GM21786 (cell line): Measurements from ENCODE around the gene RNF144A.

Experiments used
- ATAC-seq: cut with Tn5 transposase; IDR thresholded peaks from one replicate; pipeline ENCODE4 v1.9.1; 2021; ENCODE audit not compliant: unreplicated experiment

The RNF144A gene

DNA sequence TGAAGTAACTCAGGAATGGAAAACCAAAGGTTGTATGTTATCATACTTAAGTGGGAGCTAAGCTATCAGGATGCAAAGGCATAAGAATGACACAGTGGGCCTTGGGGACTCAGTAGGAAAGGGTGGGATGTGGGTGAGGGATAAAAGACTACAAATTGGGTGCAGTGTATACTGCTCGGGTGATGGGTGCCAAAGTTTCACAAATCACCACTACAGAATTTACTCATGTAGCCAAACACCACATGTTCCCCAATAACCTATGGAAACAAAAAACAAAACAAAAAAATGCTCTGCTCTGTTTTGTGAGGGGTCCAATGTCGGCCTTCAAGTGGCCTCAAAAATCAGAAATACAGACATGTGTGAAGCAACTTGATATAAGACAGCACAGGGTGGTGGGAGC, 8.9 kb upstream of the RNF144A start:
- no peak for ATAC-seq

DNA sequence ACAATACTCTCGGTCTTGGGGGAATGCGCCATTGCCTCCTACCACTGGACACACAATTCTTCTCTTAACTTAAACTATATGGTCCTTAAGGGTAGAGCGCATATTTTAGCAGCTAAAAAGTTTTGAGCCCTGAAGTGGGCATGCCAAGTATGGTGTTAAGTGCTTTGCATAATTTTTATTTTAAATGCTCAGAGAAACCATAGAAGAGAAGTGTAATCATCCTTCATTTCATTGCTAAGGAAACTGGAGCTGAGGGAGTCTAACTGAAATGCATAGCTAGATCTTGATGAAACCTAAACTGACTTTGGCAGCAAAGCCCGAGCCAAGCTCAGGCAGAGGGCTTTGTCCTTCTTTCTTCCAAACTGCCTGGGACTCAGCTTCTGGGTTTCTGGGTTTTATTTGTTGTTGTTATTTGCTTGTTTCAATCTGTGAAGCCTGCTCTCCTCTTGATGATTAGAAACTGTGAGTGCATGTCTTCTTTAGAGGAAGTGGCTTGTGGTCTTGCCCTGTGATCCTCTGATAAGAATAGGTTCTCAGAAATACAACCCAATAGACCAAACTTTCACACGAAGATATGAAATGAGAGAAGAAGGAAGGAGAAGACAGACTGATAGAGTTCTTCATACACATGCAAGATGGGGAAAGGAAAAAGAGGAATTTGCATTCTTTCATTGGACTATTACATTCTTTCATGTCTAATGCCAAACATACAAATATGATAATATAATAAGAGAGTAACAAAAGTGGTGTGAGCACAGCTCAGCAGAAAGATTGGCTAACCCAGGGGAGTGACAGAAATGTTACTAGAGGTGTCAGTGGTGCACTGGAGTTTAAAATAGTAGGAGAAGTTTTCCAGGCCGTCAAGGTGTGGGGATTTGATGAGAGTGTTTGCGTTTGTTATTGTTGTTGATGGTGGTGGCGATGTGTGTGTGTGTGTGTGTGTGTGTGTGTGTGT, 7.5 kb upstream of the RNF144A start:
- peak; percentile 99 for ATAC-seq

DNA sequence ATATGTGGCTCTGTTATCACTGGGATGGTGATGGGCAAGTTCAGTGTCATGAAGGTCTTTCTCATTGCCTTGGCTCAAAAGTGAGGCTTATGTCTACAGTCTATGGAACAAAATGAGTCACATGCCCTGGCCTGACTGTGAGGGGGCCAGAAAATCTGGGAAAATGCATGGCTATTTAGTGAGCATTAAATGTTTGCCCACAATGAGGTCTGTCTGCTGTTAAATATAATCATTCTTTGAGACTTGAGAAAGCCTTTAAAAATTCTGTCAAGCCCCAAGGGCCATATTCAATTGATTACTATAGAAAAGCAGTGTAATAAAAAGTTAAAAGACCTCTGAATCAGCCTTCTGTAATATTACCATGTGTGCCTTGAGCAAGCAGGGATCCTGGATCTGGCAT, 5.5 kb upstream of the RNF144A start:
- no peak for ATAC-seq

DNA sequence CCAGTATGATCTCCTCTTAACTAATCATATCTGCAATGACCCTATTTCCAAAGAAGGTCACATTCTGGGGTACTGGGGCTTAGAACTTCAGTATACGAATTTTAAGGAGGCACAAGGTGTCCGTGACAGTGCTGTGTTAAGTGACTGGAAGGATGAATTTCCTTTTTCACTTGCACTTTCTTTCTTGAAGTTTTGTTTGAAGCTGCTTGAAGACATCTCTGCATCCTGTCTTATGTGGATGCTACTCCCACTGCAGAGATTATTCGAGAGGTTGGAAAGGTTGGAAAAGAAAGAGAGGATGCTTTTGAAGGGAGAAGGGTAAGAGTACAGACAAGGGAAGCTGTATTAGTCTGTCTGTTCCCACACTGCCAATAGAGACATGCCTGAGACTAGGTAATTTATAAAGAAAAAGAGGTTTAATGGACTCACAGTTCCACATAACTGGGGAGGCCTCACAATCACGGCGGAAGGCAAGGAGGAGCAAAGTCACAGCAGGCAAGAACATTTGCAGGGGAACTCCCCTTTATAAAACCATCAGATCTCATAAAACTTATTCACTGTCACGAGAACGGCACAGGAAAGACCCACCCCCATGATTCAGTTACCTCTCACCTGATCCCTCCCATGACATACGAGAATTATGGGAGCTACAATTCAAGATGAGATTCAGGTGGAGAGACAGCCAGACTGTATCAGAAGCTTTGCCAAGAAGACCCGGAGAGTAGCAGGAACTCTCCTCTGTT, 3.6 kb upstream of the RNF144A start:
- ATAC-seq, result no peak

DNA sequence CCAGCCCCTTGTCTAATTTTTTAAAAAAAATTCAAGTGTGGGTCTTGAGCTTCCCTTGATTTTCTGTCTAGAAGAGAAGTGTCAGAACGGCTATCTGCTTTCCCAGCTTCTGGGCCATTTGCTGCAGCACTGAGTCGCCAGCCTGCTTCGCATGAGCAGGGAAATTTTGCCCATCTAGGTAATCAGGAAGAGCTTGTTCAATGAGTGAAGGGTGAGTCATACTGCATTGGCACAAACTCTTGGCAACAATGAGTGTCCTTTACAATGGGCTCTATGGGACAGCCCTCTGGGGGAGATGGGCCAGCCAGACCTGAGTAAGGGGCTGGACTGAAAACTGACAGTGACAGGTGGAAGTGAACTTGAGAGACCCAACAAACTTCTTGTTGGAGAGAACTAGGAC, 2.4 kb upstream of the RNF144A start:
- ATAC-seq, result no peak

DNA sequence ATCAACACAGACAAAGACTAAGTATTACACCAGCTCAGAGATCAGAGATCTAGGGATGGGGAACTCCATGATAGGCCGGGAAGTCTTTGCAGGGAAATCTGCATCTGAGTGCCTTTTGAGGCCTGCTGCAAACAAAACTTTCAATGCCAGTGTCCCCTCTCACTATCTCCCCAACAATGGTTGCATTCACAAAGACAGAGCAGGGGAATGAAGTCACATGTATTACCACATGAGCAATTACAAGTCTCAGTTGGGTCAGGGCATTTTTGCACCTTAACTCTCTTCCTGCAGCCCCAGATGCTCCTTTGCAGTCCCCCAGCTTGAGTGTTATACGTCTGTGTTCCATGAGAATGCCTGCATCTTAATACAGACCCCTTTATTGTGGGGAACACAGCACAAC, 1.8 kb upstream of the RNF144A start:
- no peak for ATAC-seq

DNA sequence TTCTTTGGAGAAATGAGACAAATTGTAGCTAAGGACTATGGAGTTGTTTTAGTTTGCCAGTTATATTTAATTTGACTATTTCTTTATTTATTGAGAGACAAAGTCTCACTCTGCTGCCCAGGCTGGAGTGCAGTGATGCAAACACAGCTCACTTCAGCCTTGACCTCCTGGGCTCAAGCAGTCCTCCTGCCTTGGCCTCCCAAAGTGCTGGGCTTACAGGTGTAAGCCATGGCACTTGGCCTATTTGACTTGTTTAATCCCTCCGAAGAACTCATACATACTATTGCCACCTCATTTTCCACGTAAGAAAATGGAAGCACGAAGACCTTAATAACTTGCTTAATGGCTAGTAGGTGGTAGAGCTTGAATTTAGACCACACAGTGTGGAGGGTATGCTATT, 988 bp upstream of the RNF144A start:
- ATAC-seq, result no peak

DNA sequence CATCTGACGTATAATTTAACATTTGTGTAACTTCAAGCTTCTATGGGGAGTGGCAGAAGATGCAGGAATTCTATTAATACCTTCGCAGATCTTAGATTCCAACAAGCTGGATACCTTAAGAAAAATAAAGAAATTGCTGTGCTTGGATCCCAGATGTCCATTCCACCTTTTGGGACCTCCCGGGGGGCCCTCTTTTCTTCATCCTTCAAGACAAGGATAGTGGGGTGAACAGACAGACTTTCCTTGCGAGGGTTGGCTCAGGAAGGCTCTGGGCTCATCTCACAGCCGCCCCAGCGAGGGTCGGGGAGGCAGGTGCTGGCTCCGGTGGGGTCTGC, 509 bp upstream of the RNF144A start:
- ATAC-seq, result no peak

DNA sequence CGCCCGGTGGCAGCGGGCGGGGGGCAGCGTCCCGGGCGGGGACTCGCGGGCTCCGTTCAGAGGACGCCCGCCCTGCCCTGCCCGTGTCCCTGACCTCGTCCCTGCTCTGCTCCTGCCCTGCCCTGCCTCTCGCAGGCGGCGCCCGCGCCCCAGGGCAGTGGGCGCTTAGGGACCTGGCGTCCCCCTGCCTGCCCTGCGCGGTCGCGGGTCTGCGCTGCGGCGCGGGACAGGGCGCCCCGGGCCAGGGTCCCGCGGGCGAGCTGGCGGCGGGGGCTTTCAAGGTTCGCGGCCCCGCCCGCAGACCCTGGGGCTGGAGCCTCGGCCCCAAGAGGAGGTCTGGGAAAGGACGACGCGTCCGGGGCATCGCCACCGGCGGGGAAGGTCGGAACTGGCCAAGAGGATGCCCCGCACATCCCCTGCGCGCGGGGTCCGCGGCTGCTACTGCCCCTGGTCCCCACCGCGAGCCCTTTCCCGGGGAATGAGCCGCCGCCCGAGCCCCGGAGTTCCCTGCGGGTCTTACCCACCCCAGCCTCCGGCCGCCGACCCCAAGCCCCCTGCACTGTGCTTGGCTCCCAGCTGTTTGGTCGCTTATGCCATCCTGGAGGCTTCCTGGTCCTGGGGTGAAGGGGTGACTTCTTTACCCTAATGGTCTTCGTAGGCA, 679 bp downstream of the RNF144A start:
- peak; percentile 26 for ATAC-seq

DNA sequence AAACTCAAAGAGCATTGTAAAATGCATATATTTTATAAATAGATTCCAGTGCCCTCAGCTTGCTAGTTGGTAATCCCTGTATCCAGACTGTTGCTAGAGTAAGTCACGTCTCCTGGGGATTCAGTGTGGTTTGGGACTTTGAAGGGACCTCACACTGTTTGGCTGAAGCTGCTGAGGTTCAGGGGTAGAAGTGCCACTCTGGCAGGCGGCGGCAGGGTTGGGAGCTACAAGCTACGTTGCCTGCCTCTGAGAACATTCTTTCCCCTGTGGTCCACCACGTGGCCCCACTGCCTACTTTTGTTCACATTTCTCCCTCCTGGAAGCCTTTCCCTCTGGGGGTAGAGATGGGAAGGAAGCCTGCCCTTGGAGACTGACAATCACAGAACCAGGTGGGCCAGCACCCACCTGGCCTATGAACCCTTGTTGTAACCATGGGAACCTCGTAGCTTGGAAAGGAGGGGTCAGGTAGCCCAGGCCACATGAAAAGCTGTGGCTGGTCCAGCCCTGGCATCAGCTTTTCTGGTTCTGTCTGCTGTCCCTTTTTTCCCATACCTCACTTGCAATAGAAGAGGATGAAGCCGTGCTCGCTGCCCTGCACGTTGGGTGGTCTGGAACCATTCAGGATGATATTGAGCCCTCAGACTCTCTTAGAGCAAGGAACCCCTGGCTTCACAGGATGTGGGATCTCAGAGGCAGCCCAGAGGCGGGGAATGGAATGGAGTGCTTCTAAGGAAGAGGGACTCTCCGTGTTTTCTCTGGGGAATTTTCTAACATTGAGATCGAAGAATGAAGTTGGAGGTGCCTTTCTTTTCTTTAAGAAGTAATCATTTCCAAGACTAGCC, 2.9 kb downstream of the RNF144A start:
- ATAC-seq, result no peak

DNA sequence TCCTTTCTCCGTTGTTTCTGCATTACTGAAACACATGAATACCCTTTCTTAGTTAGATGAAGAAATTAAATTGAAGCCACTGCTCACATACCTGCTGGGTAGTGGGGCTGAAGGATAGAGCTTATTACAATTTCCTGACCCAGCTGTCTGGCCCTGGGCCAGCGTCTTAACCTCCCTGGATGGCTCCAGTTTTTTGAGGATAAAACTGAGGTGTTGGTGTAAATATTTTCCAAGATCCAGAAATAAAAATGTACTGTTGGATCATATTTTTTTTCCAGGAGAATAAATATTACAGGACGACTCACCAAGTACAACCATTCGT, 3.5 kb downstream of the RNF144A start:
- no peak for ATAC-seq

DNA sequence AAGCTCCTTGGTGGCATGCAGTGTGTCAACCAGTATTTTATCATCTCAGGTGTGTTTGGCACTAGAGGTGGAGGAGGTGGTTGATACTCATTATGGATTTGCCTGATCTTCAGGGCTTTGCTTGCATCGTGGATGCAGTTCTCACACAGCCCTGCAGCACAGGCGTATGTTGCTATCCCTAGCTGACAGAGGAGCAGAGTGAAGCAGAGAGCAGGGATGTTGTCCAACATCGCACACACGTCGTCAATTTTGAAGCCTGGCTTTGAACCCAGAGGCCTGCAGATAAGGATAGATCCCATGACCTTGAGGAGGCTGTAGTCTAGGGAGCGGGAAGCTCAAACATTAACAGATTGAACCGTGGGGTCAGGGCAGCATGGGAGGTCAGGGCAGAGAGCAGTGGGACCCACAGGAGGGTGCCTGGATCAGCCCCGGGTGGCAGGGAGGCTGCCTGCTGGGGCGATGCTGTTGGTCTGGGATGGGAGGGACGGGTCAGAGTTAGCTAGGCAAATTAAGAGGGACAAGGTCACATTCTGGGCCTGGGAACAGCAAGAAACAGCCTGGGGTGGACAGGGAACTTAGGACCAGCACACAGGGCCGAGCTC, 4.2 kb downstream of the RNF144A start:
- ATAC-seq, result no peak

DNA sequence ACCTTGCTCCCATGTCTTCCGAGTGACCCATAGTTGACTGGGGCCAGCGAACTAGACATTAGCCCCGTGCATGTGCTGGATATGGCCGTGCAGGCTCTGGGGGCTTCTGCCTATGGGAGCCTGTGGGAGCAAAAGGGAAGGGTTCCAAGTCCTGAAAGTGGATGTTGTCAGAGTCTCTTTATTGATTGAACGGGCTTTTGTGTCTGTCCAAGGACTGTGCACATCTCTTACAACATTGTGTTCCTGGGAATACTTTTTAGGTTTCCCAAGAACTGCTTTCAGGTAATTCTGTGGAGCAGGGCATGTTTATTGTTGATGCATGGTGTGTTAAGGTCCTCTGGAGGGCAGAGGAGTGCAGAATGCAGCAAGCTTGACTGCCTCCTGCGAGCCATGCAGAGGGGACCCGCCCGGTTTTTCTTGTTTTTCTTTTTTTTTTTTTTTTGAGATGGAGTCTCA, 5.0 kb downstream of the RNF144A start:
- no peak for ATAC-seq

DNA sequence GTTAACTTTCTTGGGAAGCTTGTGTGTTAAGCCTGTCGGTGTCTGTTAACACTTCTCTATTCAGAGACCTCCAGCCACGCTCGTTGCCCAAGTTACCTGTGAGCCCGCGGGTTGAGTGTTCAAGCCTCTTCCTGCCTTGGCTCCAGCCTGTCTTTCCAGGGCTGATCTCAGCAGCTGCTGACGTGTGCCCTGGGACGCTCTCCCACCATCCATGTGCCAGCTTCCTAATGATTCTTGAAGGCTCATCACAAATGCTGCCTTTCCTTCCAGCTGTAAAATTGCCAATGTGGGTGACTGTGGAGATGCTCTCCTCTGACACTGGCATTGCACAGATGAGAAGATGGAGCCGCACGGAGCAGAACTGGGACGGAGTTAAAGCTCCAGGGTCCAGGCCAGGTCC, 6.1 kb downstream of the RNF144A start:
- ATAC-seq, result no peak

DNA sequence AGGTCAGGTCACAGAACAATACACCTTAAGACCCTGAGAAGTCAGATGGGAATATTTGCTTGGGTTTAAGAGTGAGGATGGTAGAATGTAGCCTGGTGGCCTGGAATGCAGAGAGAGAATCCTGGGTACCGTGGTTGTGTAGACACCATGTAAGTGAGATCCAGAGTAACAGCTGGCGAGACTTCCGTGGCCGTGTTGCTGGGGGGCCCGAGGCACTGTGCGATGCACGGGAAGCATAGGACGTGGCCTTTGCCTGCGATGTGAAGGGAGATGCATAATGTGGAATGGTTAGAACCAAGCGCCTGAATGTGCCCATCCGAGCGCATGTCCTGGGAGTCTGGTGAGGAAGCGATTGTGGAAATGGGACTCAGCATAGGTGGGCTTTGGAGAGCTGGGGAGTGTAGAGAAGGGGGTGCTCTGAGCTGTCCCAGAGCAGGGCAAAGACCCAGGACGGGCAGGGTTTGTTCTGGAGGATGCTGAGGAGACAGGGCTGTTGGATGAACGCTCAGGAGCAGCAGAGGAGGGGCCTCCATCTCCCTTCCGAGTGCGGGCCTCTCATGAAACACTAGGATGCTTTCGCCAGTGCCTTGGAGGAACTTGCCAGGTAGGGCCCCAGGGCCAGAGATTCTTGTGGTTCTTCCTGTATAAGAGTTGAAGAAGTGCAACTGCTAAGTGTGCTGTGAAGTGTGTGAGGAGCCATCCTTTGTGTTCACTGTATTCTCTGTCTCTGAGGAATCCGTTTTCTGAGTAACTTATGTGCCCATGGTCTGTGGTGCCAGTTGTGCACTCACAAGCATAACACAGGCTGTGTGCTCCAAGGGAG, 7.1 kb downstream of the RNF144A start:
- ATAC-seq, result no peak

DNA sequence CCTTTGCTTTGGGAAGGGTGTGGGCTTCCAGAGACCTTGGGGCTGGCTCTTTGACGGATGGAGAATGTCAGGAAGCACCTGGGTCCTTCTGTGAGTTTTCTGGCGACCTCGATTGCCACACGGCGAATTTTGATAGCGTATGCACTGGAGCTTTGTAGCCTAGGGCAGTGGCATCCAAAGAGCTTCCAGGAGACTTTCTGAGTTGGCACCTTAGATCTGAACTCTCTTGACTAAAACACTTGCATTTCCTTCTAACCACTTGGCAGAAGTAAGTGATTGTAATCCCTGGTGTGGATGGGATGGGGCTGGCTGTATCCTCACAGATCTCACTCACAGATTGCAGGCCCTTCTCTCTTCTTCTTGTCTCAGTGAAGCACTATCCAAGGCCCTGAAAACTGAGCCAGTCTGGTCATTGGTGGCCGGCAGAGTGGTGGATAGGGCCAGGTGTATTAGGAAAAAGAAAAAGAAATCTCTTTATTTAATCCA, 7.8 kb downstream of the RNF144A start:
- no peak for ATAC-seq

DNA sequence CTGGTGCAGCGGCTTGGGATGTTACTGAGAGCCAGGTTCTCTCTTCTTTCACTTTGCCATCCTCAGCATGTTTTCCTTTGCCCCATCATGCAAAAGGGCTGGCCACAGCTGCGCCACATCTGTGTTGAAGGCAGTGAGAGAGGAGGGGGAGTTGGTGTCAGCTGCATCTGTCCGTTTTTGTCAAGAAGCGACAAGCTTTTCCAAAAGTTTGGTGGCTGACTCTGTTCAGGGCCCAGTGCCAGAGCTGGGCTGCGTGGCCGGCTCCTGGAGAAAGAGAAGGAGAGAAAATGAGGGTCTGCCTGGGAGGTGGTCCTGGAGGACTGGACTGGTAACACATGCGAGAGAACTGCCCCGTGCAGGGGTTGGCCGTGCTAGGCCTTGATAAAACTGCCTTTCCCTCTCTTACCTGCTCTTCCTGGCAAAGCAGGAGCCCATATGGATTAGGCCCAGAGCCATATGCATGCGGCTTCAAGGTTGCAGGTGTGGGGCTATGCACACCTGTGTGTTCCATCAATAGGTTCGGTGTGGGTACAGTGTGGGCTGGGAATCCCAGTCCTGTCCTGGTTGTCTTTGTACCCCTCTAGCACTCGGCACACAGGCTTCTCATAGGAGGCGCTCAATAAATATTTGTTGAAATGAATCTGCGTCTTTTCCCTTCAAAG, 9.0 kb downstream of the RNF144A start:
- no peak for ATAC-seq

DNA sequence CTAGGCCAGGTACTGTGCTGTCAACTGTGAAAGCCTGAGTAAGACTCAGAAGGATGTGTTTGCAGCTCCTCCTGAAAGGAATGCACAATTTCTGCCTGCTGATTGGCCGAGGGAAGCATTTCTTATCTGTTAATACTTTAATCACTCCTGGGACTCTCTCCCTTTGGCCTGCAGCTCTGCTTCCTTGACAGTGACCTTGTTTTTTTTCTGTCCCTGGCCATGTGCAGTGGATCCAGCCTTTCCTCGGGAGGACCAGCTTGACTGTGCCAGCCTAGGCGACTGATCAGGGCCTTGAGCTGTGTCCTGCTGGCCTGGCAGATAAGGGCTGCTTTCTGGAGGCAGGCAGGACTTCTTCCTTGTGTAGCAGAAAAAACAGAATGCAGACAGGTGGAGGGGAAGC, 10.0 kb downstream of the RNF144A start:
- no peak for ATAC-seq

DNA sequence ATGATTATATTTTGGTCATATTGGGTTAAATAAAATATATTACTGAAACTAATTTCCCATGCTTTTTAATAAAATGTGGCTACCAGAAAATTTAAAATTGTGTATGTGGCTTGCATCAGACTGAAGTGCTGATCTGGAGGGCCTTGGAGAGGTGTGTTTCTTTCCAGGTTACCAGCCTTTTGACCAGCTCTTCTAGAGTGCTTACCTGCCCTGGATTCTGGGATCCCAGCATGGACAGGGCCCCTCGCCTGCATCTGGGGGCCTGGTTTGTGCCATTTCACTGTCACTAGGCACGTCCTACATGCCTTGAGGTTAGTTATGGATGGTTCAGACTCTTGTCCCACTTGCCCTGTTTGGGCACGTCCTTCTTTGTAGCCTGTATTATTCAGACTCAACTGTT, 10.5 kb downstream of the RNF144A start:
- no peak for ATAC-seq
